H9 (cell line): ENCODE results near the gene KLF1. TPM values are rescaled to one million over a fixed set of nuclear protein-coding genes. Genes with fewer than 3 reads are reported as not detected.

Source experiments
- DNase-seq: peaks from one replicate; pipeline ENCODE4 v3.0.0-alpha.2; 2017
- H2AFZ ChIP-seq: one replicate; pipeline ENCODE4 v1.6.1; 2013; ENCODE audit warnings: mild to moderate bottlenecking, low read length, control low read depth, moderate library complexity
- H2AK5ac ChIP-seq: 2 replicates; pipeline ENCODE4 v1.6.1; 2013; ENCODE audit warnings: low read length, control low read depth, mixed read lengths; ENCODE audit not compliant: insufficient read length
- H2BK120ac ChIP-seq: one replicate; pipeline ENCODE4 v1.6.1; 2013; ENCODE audit warnings: low read depth, mild to moderate bottlenecking, low read length, control low read depth, inconsistent platforms; ENCODE audit not compliant: poor library complexity, severe bottlenecking
- H2BK12ac ChIP-seq: 2 replicates; pipeline ENCODE4 v1.6.1; 2013; ENCODE audit warnings: low read length, control low read depth, mixed read lengths, low read depth; ENCODE audit not compliant: insufficient read length
- H2BK15ac ChIP-seq: 2 replicates; pipeline ENCODE4 v1.6.1; 2013; ENCODE audit warnings: low read depth, low read length, control low read depth
- H2BK20ac ChIP-seq: one replicate; pipeline ENCODE4 v1.6.1; 2013; ENCODE audit warnings: low read depth, mild to moderate bottlenecking, low read length, control low read depth, inconsistent platforms; ENCODE audit not compliant: poor library complexity, severe bottlenecking
- H2BK5ac ChIP-seq: 2 replicates; pipeline ENCODE4 v1.6.1; 2013; ENCODE audit warnings: low read length, control low read depth, mixed read lengths; ENCODE audit not compliant: insufficient read length
- H3K14ac ChIP-seq: 2 replicates; pipeline ENCODE4 v1.6.1; 2013; ENCODE audit warnings: low read length, control low read depth; ENCODE audit not compliant: insufficient read depth
- H3K18ac ChIP-seq: 2 replicates; pipeline ENCODE4 v1.6.1; 2013; ENCODE audit warnings: low read depth, mild to moderate bottlenecking, mixed read lengths, low read length, control low read depth; ENCODE audit not compliant: insufficient read length
- H3K23ac ChIP-seq: 2 replicates; pipeline ENCODE4 v1.6.1; 2013; ENCODE audit warnings: low read length, control low read depth, mixed read lengths, low read depth; ENCODE audit not compliant: insufficient read length
- H3K23me2 ChIP-seq: 2 replicates; pipeline ENCODE4 v1.6.1; 2013; ENCODE audit warnings: low read depth, mild to moderate bottlenecking, mixed read lengths, low read length, control low read depth; ENCODE audit not compliant: insufficient read length, poor library complexity, severe bottlenecking
- H3K27ac ChIP-seq: 2 replicates; pipeline ENCODE4 v1.5.1; 2013; ENCODE audit warnings: low read length, control low read depth, mixed read lengths, low read depth; ENCODE audit not compliant: insufficient read length
- H3K27me3 ChIP-seq: 2 replicates; pipeline ENCODE4 v1.6.1; 2013; ENCODE audit warnings: low read length, control low read depth, inconsistent platforms; ENCODE audit not compliant: insufficient read depth
- H3K4ac ChIP-seq: 2 replicates; pipeline ENCODE4 v1.6.1; 2013; ENCODE audit warnings: low read depth, mild to moderate bottlenecking, control low read depth, inconsistent platforms, low read length, moderate library complexity
- H3K4me1 ChIP-seq: 2 replicates; pipeline ENCODE4 v1.6.1; 2013; ENCODE audit warnings: low read length, control low read depth, inconsistent platforms; ENCODE audit not compliant: insufficient read depth
- H3K4me2 ChIP-seq: 2 replicates; pipeline ENCODE4 v1.6.1; 2013; ENCODE audit warnings: low read length, control low read depth, mixed read lengths; ENCODE audit not compliant: insufficient read length, insufficient read depth
- H3K56ac ChIP-seq: 2 replicates; pipeline ENCODE4 v1.6.1; 2013; ENCODE audit warnings: low read depth, mild to moderate bottlenecking, mixed read lengths, low read length, control low read depth; ENCODE audit not compliant: insufficient read length
- H3K79me1 ChIP-seq: 2 replicates; pipeline ENCODE4 v1.6.1; 2013; ENCODE audit warnings: low read depth, mild to moderate bottlenecking, moderate library complexity, low read length, control low read depth, inconsistent platforms; ENCODE audit not compliant: insufficient read depth, poor library complexity, severe bottlenecking
- H3K79me2 ChIP-seq: 2 replicates; pipeline ENCODE4 v1.6.1; 2013; ENCODE audit warnings: low read length, control low read depth, inconsistent platforms; ENCODE audit not compliant: insufficient read depth
- H3K9ac ChIP-seq: 2 replicates; pipeline ENCODE4 v1.6.1; 2013; ENCODE audit warnings: low read length, control low read depth, mixed read lengths; ENCODE audit not compliant: insufficient read length; ENCODE audit errors: extremely low read depth
- H3K9me3 ChIP-seq: one replicate; pipeline ENCODE4 v1.6.1; 2013; ENCODE audit warnings: low read depth, low read length, inconsistent platforms; ENCODE audit not compliant: control insufficient read depth
- H3T11ph ChIP-seq: one replicate; pipeline ENCODE4 v1.6.1; 2013; ENCODE audit warnings: mild to moderate bottlenecking, low read length, control low read depth, inconsistent platforms
- H4K20me1 ChIP-seq: one replicate; pipeline ENCODE4 v1.6.1; 2013; ENCODE audit not compliant: control insufficient read depth, insufficient read length, insufficient read depth
- H4K5ac ChIP-seq: 2 replicates; pipeline ENCODE4 v1.6.1; 2013; ENCODE audit warnings: low read depth, mild to moderate bottlenecking, mixed read lengths, low read length, control low read depth; ENCODE audit not compliant: insufficient read length
- H4K8ac ChIP-seq: replicated peaks from 2 replicates; pipeline ENCODE4 v1.6.1; 2013; ENCODE audit warnings: low read length, control low read depth, mixed read lengths, low read depth; ENCODE audit not compliant: insufficient read length
- H4K91ac ChIP-seq: 2 replicates; pipeline ENCODE4 v1.6.1; 2013; ENCODE audit warnings: low read depth, mild to moderate bottlenecking, moderate library complexity, mixed read lengths, low read length, control low read depth; ENCODE audit not compliant: insufficient read length
- H3K27ac Mint-ChIP-seq, 3 experiments: 2 replicates in 2 of 3; 3 replicates in 1 of 3; pipeline ENCODE4 v1.8.0; 2020 to 2021; ENCODE audit warnings: mixed read lengths in 3 of 3, mild to moderate bottlenecking in 1 of 3, moderate library complexity in 1 of 3
- H3K27me3 Mint-ChIP-seq: 2 replicates; pipeline ENCODE4 v1.8.0; 2021; ENCODE audit warnings: low read depth, mild to moderate bottlenecking, moderate library complexity, mixed read lengths
- H3K36me3 Mint-ChIP-seq, 3 experiments: 2 replicates in 2 of 3; 3 replicates in 1 of 3; pipeline ENCODE4 v1.8.0; 2020 to 2021; ENCODE audit warnings: low read depth in 3 of 3, mixed read lengths in 3 of 3; ENCODE audit not compliant: insufficient read depth in 1 of 3
- H3K4me1 Mint-ChIP-seq, 2 experiments: 2 replicates each; pipeline ENCODE4 v1.8.0; 2020; ENCODE audit warnings: mixed read lengths in 2 of 2
- H3K4me3 Mint-ChIP-seq, 2 experiments: 2 replicates in 1 of 2; 3 replicates in 1 of 2; pipeline ENCODE4 v1.8.0; 2020 to 2021; ENCODE audit warnings: mild to moderate bottlenecking in 2 of 2, mixed read lengths in 2 of 2, moderate library complexity in 1 of 2
- H3K9me3 Mint-ChIP-seq, 2 experiments: 2 replicates in 1 of 2; 3 replicates in 1 of 2; pipeline ENCODE4 v1.8.0; 2020; ENCODE audit warnings: mild to moderate bottlenecking in 2 of 2, mixed read lengths in 2 of 2, moderate library complexity in 1 of 2
- CTCF ChIP-seq: fragments of 200-600 bp; sonication (generic); conservative IDR thresholded peaks from 3 replicates; pipeline ENCODE4 v1.8.0; 2021; ENCODE audit warnings: antibody characterized with exemption, mild to moderate bottlenecking
- WGBS: extraction: QIAGEN DNeasy Blood & Tissue Kit; methylation state at CpG from one replicate; pipeline ENCODE4 v1.1.7; 2013; ENCODE audit warnings: missing lambda C conversion rate, low lambda C conversion rate, mixed read lengths; ENCODE audit not compliant: insufficient read length; ENCODE audit errors: extremely low coverage; 5-methylcytosine and 5-hydroxymethylcytosine counted together
- total RNA-seq: library from RNA; stranded (reverse); gene quantifications from 2 replicates; pipeline ENCODE4 v1.2.1, GENCODE V29; 2021

The KLF1 gene
- total RNA-seq, 1 experiment from 2014 or later, result 0.37 TPM

DNA sequence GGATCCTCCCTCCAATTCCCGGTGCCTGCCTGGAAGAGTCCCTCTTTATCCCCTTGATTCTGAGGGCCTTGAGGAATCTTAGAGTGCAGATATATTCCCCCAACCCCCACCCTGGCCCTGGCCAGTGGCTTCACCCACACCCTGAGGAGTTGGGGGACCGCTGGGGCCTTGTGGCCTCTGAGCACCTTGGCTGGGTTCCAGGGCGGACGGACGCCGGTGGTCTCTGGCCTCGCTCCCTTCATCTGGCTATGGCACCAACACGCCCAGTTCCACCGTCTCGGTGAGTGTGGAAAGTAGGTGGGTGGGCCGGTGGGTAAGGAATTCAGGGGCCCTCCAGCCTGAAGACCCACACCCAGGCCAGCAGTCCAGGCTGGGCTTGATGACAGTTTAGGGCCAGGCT lies 43.7 kb downstream of the KLF1 start:
- H4K20me1 ChIP-seq, result no peaks in the 10 kb centered on the region
- no peak overlapping the region for H2AK5ac ChIP-seq
- no peaks in the 10 kb centered on the region for H3K79me2 ChIP-seq
- H3K23ac ChIP-seq, result no peak overlapping the region
- no peak overlapping the region for H2BK15ac ChIP-seq
- no peak overlapping the region for H3K9ac ChIP-seq
- no peak overlapping the region for H3K4me2 ChIP-seq
- no peak overlapping the region for H3K27ac ChIP-seq
- no peak overlapping the region for H3K18ac ChIP-seq
- DNase-seq, result no peak
- H3T11ph ChIP-seq, result no peak overlapping the region
- no peaks in the 10 kb centered on the region for H3K9me3 Mint-ChIP-seq
- no peaks in the 10 kb centered on the region for H3K9me3 ChIP-seq
- H3K4me1 Mint-ChIP-seq, result peaks cover 27 to 30% of the 10 kb centered on the region in 2 experiments
- no peaks in the 10 kb centered on the region for H3K23me2 ChIP-seq
- no peak overlapping the region for H4K5ac ChIP-seq
- no peak overlapping the region for H2BK20ac ChIP-seq
- H3K27me3 Mint-ChIP-seq, result peaks cover 13% of the 10 kb centered on the region
- no peak overlapping the region for H3K27ac Mint-ChIP-seq
- H2BK120ac ChIP-seq, result no peak overlapping the region
- no peak overlapping the region for H3K4ac ChIP-seq
- TF ChIP-seq CTCF, result no peak
- H3K4me1 ChIP-seq, result 0 out of 2 replicates have a peak, but pooled peaks cover 2% of the 10 kb centered on the region
- no peak overlapping the region for H2BK5ac ChIP-seq
- peaks cover 5 to 13% (median 8%) of the 10 kb centered on the region in 3 experiments; a peak in 6 of 7 replicates for H3K36me3 Mint-ChIP-seq
- H3K56ac ChIP-seq, result no peak overlapping the region
- H2AFZ ChIP-seq, result no peak overlapping the region
- H3K27me3 ChIP-seq, result no peaks in the 10 kb centered on the region
- no peak overlapping the region for H4K8ac ChIP-seq
- no peaks in the 10 kb centered on the region for H3K79me1 ChIP-seq
- no CpG with 5 or more reads among the region's 11 CpGs for WGBS
- no peak overlapping the region for H2BK12ac ChIP-seq
- no peak overlapping the region for H3K4me3 Mint-ChIP-seq
- H3K14ac ChIP-seq, result no peak overlapping the region
- no peak overlapping the region for H4K91ac ChIP-seq
